Neural progenitor cell (in vitro differentiated cells): ENCODE results near the gene EID3. TPM values are rescaled to one million over a fixed set of nuclear protein-coding genes. Genes with fewer than 3 reads are reported as not detected.
A peak's percentile ranks its signal among the peaks of the same experiment; 100 is the strongest.
"Not testable (repeated sequence)": the region's sequence is repeated elsewhere in the genome, so short reads cannot be mapped to it uniquely, and the experiment has no call there.

Experiments
- DNase-seq: peaks from one replicate; pipeline ENCODE4 v3.0.0-alpha.2; 2016; ENCODE audit warnings: low spot score
- H2AFZ ChIP-seq: fragments of 200-600 bp; sonication (generic); replicated peaks from 2 replicates; pipeline ENCODE4 v1.6.1; 2016; ENCODE audit warnings: antibody characterized with exemption
- H3F3A ChIP-seq: fragments of 200-600 bp; sonication (generic); 2 replicates; pipeline ENCODE4 v1.6.1; 2016; ENCODE audit warnings: antibody characterized with exemption, low read depth
- H3K27ac ChIP-seq: fragments of 200-600 bp; sonication (generic); 2 replicates; pipeline ENCODE4 v1.5.1; 2016; ENCODE audit warnings: mild to moderate bottlenecking
- H3K27me3 ChIP-seq: fragments of 200-600 bp; sonication (generic); 2 replicates; pipeline ENCODE4 v1.6.1; 2016; ENCODE audit warnings: mild to moderate bottlenecking, moderate library complexity
- H3K36me3 ChIP-seq: fragments of 200-600 bp; sonication (generic); 2 replicates; pipeline ENCODE4 v1.5.1; 2016
- H3K4me1 ChIP-seq: fragments of 200-600 bp; sonication (generic); 2 replicates; pipeline ENCODE4 v1.6.1; 2016; ENCODE audit warnings: mixed run types
- H3K4me2 ChIP-seq: fragments of 200-600 bp; sonication (generic); 2 replicates; pipeline ENCODE4 v1.6.1; 2016
- H3K4me3 ChIP-seq: fragments of 200-600 bp; sonication (generic); 2 replicates; pipeline ENCODE4 v1.5.1; 2016
- H3K79me2 ChIP-seq: fragments of 200-600 bp; sonication (generic); 2 replicates; pipeline ENCODE4 v1.6.1; 2016; ENCODE audit warnings: low read depth
- H3K9ac ChIP-seq: fragments of 200-600 bp; sonication (generic); 2 replicates; pipeline ENCODE4 v1.6.1; 2016
- H3K9me3 ChIP-seq: fragments of 200-600 bp; sonication (generic); 2 replicates; pipeline ENCODE4 v1.5.1; 2016; ENCODE audit warnings: low read depth
- H4K20me1 ChIP-seq: fragments of 200-600 bp; sonication (generic); 2 replicates; pipeline ENCODE4 v1.6.1; 2016; ENCODE audit warnings: low read depth
- H3K27ac Mint-ChIP-seq: 3 replicates; pipeline ENCODE4 v1.8.0; 2021; ENCODE audit warnings: mixed read lengths
- H3K27me3 Mint-ChIP-seq: 2 replicates; pipeline ENCODE4 v1.8.0; 2022; ENCODE audit warnings: low read depth, mild to moderate bottlenecking, inconsistent platforms, moderate library complexity, mixed read lengths; ENCODE audit not compliant: insufficient read depth
- H3K36me3 Mint-ChIP-seq: 3 replicates; pipeline ENCODE4 v1.8.0; 2021; ENCODE audit warnings: mixed read lengths
- H3K4me1 Mint-ChIP-seq: 3 replicates; pipeline ENCODE4 v1.8.0; 2021; ENCODE audit warnings: mixed read lengths
- H3K4me3 Mint-ChIP-seq: 3 replicates; pipeline ENCODE4 v1.8.0; 2021; ENCODE audit warnings: mild to moderate bottlenecking, moderate library complexity, mixed read lengths
- H3K9me3 Mint-ChIP-seq: 3 replicates; pipeline ENCODE4 v1.8.0; 2020; ENCODE audit warnings: mixed read lengths
- EZH2 ChIP-seq: fragments of 200-600 bp; sonication (generic); IDR thresholded peaks from 2 replicates; pipeline ENCODE4 v1.6.1; 2017; ENCODE audit warnings: antibody characterized with exemption, mild to moderate bottlenecking, moderate library complexity
- EZH2phosphoT487 ChIP-seq: fragments of 200-600 bp; sonication (generic); IDR thresholded peaks from 2 replicates; pipeline ENCODE4 v1.6.1; 2017; ENCODE audit warnings: antibody characterized with exemption
- total RNA-seq: library from RNA; depleted of rRNA; stranded (reverse); fragments of >200 nt; gene quantifications from 2 replicates; pipeline ENCODE4 v1.2.3, GENCODE V29; 2015; ENCODE audit warnings: low replicate concordance
- TF ChIP-seq, protein P1 (sequence below): fragments of 200-600 bp; sonication (generic); IDR thresholded peaks from 2 replicates; pipeline ENCODE4 v1.5.1; 2017; ENCODE audit warnings: antibody characterized with exemption, mild to moderate bottlenecking

The EID3 gene
- total RNA-seq, 1 donor from 2014 or later, result 8.0 TPM

DNA sequence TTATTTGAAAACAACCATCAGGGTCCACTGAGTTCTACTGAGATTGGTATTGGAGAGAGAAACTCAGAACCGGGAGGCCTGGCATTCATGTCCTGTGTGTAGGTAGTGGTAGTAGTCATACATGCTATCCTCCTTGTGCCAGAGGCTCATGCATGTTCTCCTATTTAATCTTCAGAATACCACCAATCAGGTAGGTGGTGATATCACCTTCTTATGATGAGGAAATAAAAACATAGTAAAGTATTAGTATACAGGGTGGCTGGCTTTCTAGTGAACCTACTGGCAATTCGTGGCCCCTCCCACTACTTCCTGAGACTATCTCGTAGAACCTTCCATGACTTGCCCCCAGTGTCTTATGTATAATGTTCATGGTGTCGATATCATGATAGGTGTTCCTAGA lies 40.5 kb upstream of the EID3 start:
- H3K4me1 Mint-ChIP-seq, result no peaks in the 10 kb centered on the region
- DNase-seq, result no peak
- TF ChIP-seq, protein P1, sequence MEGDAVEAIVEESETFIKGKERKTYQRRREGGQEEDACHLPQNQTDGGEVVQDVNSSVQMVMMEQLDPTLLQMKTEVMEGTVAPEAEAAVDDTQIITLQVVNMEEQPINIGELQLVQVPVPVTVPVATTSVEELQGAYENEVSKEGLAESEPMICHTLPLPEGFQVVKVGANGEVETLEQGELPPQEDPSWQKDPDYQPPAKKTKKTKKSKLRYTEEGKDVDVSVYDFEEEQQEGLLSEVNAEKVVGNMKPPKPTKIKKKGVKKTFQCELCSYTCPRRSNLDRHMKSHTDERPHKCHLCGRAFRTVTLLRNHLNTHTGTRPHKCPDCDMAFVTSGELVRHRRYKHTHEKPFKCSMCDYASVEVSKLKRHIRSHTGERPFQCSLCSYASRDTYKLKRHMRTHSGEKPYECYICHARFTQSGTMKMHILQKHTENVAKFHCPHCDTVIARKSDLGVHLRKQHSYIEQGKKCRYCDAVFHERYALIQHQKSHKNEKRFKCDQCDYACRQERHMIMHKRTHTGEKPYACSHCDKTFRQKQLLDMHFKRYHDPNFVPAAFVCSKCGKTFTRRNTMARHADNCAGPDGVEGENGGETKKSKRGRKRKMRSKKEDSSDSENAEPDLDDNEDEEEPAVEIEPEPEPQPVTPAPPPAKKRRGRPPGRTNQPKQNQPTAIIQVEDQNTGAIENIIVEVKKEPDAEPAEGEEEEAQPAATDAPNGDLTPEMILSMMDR, result no peak
- TF ChIP-seq EZH2 (no peak), EZH2phosphoT487 (no peak)

DNA sequence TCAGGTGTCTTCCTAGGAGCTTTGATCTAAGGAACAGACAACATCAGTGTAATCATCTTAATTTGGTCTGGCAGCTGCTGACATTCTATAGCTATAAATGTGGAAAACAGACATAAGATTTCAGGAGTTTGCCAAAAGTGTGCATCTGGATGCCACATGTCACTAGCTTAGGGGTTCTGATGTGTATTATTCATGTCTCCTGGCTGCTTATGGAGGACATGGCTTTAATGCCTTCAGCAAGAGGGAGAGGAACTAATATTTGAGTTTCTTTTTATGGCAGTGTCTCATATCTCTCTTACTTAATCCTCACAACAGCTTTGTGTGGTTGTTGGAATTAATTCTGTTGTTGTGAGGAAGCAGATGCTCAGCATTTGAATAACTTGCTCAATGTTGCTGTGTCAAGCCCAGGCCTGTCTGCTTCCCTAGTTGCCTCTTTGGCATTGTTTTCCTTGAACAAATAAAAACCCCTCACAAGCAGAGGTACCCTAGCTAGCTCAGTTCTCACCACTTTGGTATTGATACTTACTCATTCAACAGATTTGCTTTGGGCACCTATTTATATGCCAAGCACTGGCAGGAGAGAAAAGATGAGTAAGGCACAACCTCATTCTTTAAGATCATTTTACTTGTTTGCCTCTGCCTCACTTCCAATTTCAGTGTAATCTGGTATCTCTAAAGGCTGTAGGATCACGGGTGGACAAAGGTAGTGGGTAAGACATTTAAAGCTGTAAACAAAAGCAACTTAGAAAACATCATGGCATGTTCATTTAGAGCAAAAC lies 39.8 kb upstream of the EID3 start:
- Histone ChIP-seq H3K4me2 (no peak overlapping the region), H3K9me3 (no peaks in the 10 kb centered on the region), H3K27ac (no peak overlapping the region), H3K9ac (no peak overlapping the region), H2AFZ (peak overlapping the region; percentile 91), H3K79me2 (no peaks in the 10 kb centered on the region), H3K4me3 (no peak overlapping the region), H3K36me3 (no peaks in the 10 kb centered on the region), H3F3A (no peaks in the 10 kb centered on the region), H3K27me3 (no peaks in the 10 kb centered on the region), H4K20me1 (no peaks in the 10 kb centered on the region), H3K4me1 (peaks cover 9% of the 10 kb centered on the region)
- no peak overlapping the region for H3K4me3 Mint-ChIP-seq
- peaks cover 2% of the 10 kb centered on the region for H3K36me3 Mint-ChIP-seq
- no peaks in the 10 kb centered on the region for H3K9me3 Mint-ChIP-seq
- DNase-seq, result no peak
- no peak for TF ChIP-seq EZH2
- no peaks in the 10 kb centered on the region for H3K4me1 Mint-ChIP-seq
- no peaks in the 10 kb centered on the region for H3K27me3 Mint-ChIP-seq
- no peak overlapping the region for H3K27ac Mint-ChIP-seq

More for the DNA sequence above, 40.5 kb upstream of the EID3 start:
- Mint-ChIP-seq H3K27ac (no peak overlapping the region), H3K27me3 (no peaks in the 10 kb centered on the region), H3K9me3 (no peaks in the 10 kb centered on the region), H3K36me3 (peaks cover 2% of the 10 kb centered on the region), H3K4me3 (no peak overlapping the region)
- no peaks in the 10 kb centered on the region for H4K20me1 ChIP-seq
- no peaks in the 10 kb centered on the region for H3K9me3 ChIP-seq
- H3F3A ChIP-seq, result no peaks in the 10 kb centered on the region
- no peak overlapping the region for H3K4me2 ChIP-seq
- H3K4me1 ChIP-seq, result peaks cover 9% of the 10 kb centered on the region
- H2AFZ ChIP-seq, result no peak overlapping the region
- H3K27me3 ChIP-seq, result no peaks in the 10 kb centered on the region
- no peaks in the 10 kb centered on the region for H3K79me2 ChIP-seq
- no peak overlapping the region for H3K27ac ChIP-seq
- no peak overlapping the region for H3K4me3 ChIP-seq
- no peaks in the 10 kb centered on the region for H3K36me3 ChIP-seq
- no peak overlapping the region for H3K9ac ChIP-seq

DNA sequence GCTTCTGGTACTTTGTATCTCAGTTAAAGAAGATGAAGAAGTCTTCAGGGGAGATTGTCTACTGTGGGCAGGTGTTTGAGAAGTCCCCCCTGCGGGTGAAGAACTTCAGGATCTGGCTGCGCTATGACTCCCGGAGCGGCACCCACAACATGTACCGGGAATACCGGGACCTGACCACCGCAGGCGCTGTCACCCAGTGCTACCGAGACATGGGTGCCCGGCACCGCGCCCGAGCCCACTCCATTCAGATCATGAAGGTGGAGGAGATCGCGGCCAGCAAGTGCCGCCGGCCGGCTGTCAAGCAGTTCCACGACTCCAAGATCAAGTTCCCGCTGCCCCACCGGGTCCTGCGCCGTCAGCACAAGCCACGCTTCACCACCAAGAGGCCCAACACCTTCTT lies 38.1 kb upstream of the EID3 start:
- not testable (repeated sequence) for H4K20me1 ChIP-seq, H3K36me3 ChIP-seq, H3K4me3 Mint-ChIP-seq, H3K27me3 ChIP-seq, H3K27ac Mint-ChIP-seq, H3K9me3 ChIP-seq, H3F3A ChIP-seq, H3K36me3 Mint-ChIP-seq, DNase-seq, H2AFZ ChIP-seq, H3K9me3 Mint-ChIP-seq, H3K4me2 ChIP-seq, H3K4me1 ChIP-seq, H3K4me3 ChIP-seq, H3K27me3 Mint-ChIP-seq, H3K4me1 Mint-ChIP-seq, H3K9ac ChIP-seq, H3K27ac ChIP-seq, H3K79me2 ChIP-seq

DNA sequence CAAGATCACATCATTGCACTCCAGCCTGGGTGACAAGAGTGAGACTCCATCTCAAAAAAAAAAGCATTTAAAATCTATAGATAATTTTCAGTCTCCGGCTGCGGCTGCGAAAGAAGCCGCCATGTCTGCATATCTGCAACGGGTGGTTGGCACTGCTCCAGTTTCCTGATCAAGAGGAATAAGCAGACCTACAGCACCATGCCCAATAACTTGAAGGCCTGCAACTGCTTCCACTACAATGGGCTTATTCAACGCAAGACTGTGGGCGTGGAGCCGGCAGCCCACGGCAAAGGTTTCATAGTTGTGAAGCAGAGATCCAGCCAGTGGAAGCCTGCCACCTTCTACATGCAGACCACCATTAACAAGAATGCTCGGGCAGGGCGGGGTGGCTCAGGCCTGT lies 30.6 kb upstream of the EID3 start:
- Mint-ChIP-seq H3K36me3 (no peaks in the 10 kb centered on the region), H3K27ac (peak overlapping the region; percentile 29)
- no peak overlapping the region for H3K4me3 ChIP-seq

More for the DNA sequence above, 30.6 kb upstream of the EID3 start:
- no peak for DNase-seq
- Mint-ChIP-seq H3K9me3 (no peaks in the 10 kb centered on the region), H3K4me1 (no peaks in the 10 kb centered on the region), H3K4me3 (no peak overlapping the region), H3K27me3 (no peaks in the 10 kb centered on the region)
- Histone ChIP-seq H3K27ac (no peak overlapping the region), H3K9me3 (no peaks in the 10 kb centered on the region), H3F3A (no peaks in the 10 kb centered on the region), H3K36me3 (no peaks in the 10 kb centered on the region), H3K4me1 (no peaks in the 10 kb centered on the region), H3K27me3 (no peaks in the 10 kb centered on the region), H4K20me1 (no peaks in the 10 kb centered on the region), H2AFZ (no peak overlapping the region), H3K4me2 (no peak overlapping the region), H3K9ac (no peak overlapping the region), H3K79me2 (no peaks in the 10 kb centered on the region)
- TF ChIP-seq EZH2 (no peak), EZH2phosphoT487 (no peak)
- TF ChIP-seq, protein P1, result no peak
